Calu3 (cell line): ENCODE measurements around the gene SCART1. TPM values are rescaled to one million over a fixed set of nuclear protein-coding genes. Genes with fewer than 3 reads are reported as not detected.

ENCODE experiments used
- Bru-seq: library from RNA; stranded (reverse); fragments of 400-500 nt; gene quantifications from one replicate; lab custom pipeline; 2021; lab: Mats Ljungman, UMichigan
- BruChase-seq, 2 experiments: library from RNA; stranded (reverse); fragments of 400-500 nt; gene quantifications; one replicate each; lab custom pipeline; 2021; lab: Mats Ljungman, UMichigan
- BruUV-seq: library from RNA; stranded (reverse); fragments of 400-500 nt; replicated peaks from 2 replicates; lab custom pipeline; 2021; lab: Mats Ljungman, UMichigan
- CTCF ChIA-PET: fragments of 300-600 bp; sonication (Branson Sonifier 250); formaldehyde crosslinking; loops from one replicate; lab custom pipeline; 2022; ENCODE audit warnings: antibody characterized with exemption; lab: Charles Lee
- DNase-seq: peaks from one replicate; pipeline ENCODE4 v3.0.0; 2022
- H3K27ac Mint-ChIP-seq: one replicate; pipeline ENCODE4 v1.8.0; 2022; ENCODE audit warnings: mixed read lengths; ENCODE audit not compliant: unreplicated experiment
- H3K27me3 Mint-ChIP-seq: one replicate; pipeline ENCODE4 v1.8.0; 2022; ENCODE audit warnings: mixed read lengths; ENCODE audit not compliant: unreplicated experiment
- H3K36me3 Mint-ChIP-seq: one replicate; pipeline ENCODE4 v1.8.0; 2022; ENCODE audit warnings: mild to moderate bottlenecking, moderate library complexity, mixed read lengths; ENCODE audit not compliant: insufficient read depth, unreplicated experiment
- H3K4me1 Mint-ChIP-seq: one replicate; pipeline ENCODE4 v1.8.0; 2022; ENCODE audit warnings: mild to moderate bottlenecking, low read depth, mixed read lengths; ENCODE audit not compliant: unreplicated experiment
- H3K4me3 Mint-ChIP-seq: one replicate; pipeline ENCODE4 v1.8.0; 2022; ENCODE audit warnings: mild to moderate bottlenecking, low read depth, moderate library complexity, mixed read lengths; ENCODE audit not compliant: unreplicated experiment
- H3K9me3 Mint-ChIP-seq: one replicate; pipeline ENCODE4 v1.8.0; 2022; ENCODE audit warnings: low read depth, mixed read lengths; ENCODE audit not compliant: unreplicated experiment
- intact Hi-C: fragments of 100-400 bp; cut with micrococcal nuclease; formaldehyde crosslinking; loops from one replicate; pipeline ENCODE4 v1.10.0; 2022; ENCODE audit not compliant: unreplicated experiment
- long read RNA-seq: library from polyadenylated mRNA; stranded (forward); transcript quantifications from one replicate; pipeline ENCODE4 v2.0.0, GENCODE V29; 2022
- total RNA-seq: library from RNA; stranded (reverse); gene quantifications from 2 replicates; pipeline ENCODE4 v1.2.3, GENCODE V29; 2022
- TF ChIP-seq, protein P1 (sequence below): fragments of 200-600 bp; IDR thresholded peaks from one replicate; pipeline ENCODE4 v1.8.0; 2022; ENCODE audit warnings: antibody characterized with exemption; ENCODE audit not compliant: unreplicated experiment

The SCART1 gene
- total RNA-seq (1.8 and 2.2 TPM in 2 replicates), Bru-seq, nascent RNA (percentile 40 among the genes with signal in this experiment), BruChase-seq, experiment 1, labeled RNA remaining after a 6-hour chase (percentile 39 among the genes with signal in this experiment), BruChase-seq, experiment 2, labeled RNA remaining after a 2-hour chase (percentile 54 among the genes with signal in this experiment)
- long read RNA-seq, partial matches to known transcripts = 0 of 17 reads
- long read RNA-seq, other reads (novel, unspliced or antisense) = 17 of 17 reads

DNA sequence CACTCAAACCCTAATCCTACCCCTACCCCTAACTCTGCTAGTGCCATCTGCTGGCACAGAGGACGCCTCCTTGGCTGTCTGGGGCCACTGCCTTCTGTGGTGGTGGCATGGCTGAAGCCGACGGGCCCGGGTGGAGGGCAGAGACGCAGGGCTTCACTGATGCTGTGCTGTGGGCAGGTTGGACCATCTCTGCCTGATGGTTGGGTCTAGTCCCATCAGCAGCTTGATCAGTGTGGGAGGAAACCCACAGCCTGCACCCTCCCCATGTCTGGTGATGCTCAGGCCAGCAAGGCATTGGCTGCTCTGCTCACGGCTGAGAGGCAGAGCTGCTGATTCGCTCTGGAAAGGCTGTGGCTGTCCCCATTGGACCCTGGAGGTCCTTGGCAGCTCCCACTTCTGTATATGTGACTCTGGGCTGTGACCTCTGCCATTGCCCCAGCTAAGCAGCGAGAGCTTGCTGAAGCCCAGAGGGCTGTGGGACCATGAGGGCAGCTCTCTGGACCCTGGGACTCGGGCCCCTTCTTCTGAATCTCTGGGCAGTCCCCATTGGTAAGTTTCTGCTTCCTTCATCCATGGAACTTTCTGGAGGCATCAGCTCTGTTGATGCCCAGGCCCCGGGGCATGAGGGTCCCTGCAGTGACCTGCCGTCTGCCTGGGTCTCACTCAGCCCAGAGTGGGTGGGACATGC, at the start of gene SCART1:
Gene SCART1 (plus strand): TSS at position 430 of the 688 bp plus-strand sequence. CDS start 53 bp downstream, at position 483.
- TF ChIP-seq, protein P1, sequence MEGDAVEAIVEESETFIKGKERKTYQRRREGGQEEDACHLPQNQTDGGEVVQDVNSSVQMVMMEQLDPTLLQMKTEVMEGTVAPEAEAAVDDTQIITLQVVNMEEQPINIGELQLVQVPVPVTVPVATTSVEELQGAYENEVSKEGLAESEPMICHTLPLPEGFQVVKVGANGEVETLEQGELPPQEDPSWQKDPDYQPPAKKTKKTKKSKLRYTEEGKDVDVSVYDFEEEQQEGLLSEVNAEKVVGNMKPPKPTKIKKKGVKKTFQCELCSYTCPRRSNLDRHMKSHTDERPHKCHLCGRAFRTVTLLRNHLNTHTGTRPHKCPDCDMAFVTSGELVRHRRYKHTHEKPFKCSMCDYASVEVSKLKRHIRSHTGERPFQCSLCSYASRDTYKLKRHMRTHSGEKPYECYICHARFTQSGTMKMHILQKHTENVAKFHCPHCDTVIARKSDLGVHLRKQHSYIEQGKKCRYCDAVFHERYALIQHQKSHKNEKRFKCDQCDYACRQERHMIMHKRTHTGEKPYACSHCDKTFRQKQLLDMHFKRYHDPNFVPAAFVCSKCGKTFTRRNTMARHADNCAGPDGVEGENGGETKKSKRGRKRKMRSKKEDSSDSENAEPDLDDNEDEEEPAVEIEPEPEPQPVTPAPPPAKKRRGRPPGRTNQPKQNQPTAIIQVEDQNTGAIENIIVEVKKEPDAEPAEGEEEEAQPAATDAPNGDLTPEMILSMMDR = no peak
- intact Hi-C loops = no loop called here
- Mint-ChIP-seq H3K4me3 (no peak within 1 kb of the TSS), H3K27ac (no peak within 1 kb of the TSS), H3K27me3 (no peaks in the 10 kb centered on the region), H3K4me1 (no peaks in the 10 kb centered on the region), H3K9me3 (peaks cover 4% of the 10 kb centered on the region), H3K36me3 (peaks cover 9% of the 10 kb centered on the region)
- no TSS peak for BruUV-seq
- DNase-seq = no peak
- CTCF ChIA-PET = no interaction called here

DNA sequence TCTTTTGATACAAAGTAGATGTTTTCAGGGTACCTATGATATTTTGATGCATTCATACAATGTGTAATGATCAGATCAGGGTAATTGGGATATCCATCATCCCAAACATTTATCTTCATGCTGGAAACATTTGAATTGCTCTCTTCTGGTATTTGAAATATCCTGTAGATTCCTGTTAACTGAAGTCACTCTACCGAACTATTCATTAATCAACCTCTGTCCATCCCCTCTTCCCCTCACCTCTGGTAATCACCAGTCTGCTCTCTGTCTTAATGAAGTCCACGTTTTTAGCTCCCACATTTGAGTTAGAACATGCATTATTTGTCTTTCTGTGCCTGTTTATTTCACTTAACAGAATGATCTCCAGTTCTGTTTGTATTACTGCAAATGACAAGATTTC, 48.5 kb upstream of the SCART1 start:
- intact Hi-C loops = no loop called here
- TF ChIP-seq, protein P1 = no peak
- no peak for DNase-seq
- BruUV-seq = no TSS peak
- CTCF ChIA-PET = no interaction called here
- Mint-ChIP-seq H3K4me1 (peaks cover 9% of the 10 kb centered on the region), H3K27me3 (no peaks in the 10 kb centered on the region), H3K36me3 (peaks cover 12% of the 10 kb centered on the region), H3K9me3 (no peaks in the 10 kb centered on the region), H3K27ac (no peak overlapping the region), H3K4me3 (no peak overlapping the region)

DNA sequence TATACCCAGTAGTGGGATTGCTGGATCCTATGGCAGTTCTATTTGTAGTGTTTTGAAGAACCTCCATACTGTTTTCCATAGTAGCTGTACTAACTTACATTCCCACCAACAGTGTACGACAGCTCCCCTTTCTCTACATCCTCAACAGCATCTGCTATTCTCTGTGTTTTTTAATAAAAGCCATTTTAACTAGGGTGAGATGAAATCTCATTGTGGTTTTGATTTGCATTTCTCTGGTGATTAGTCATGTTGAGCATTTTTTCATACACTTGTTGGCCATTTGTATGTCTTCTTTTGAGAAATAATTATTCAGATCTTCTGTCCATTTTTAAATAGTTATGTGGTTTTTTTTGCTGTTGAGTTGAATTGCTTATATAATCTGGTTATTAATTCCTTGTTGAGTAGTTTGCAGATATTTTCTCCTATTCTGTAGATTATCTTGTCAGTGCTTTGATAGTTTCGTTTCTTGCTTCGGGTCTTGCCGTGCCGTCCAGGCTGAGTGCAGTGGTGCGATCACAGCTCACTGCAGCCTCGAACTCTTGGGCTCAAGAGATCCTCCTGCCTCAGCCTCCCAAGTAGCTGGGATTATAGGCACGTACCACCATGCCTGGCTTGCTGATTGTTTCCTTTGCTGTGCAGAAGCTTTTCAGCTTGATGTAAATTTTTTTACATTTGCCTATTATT, 47.8 kb upstream of the SCART1 start:
- TF ChIP-seq, protein P1 = no peak
- no peak overlapping the region for H3K27ac Mint-ChIP-seq
- no peak overlapping the region for H3K4me3 Mint-ChIP-seq
- H3K4me1 Mint-ChIP-seq = peaks cover 9% of the 10 kb centered on the region
- CTCF ChIA-PET = no interaction called here
- no peak for DNase-seq
- BruUV-seq = no TSS peak
- H3K36me3 Mint-ChIP-seq = peaks cover 12% of the 10 kb centered on the region
- H3K9me3 Mint-ChIP-seq = no peaks in the 10 kb centered on the region
- intact Hi-C loops = no loop called here
- no peaks in the 10 kb centered on the region for H3K27me3 Mint-ChIP-seq

DNA sequence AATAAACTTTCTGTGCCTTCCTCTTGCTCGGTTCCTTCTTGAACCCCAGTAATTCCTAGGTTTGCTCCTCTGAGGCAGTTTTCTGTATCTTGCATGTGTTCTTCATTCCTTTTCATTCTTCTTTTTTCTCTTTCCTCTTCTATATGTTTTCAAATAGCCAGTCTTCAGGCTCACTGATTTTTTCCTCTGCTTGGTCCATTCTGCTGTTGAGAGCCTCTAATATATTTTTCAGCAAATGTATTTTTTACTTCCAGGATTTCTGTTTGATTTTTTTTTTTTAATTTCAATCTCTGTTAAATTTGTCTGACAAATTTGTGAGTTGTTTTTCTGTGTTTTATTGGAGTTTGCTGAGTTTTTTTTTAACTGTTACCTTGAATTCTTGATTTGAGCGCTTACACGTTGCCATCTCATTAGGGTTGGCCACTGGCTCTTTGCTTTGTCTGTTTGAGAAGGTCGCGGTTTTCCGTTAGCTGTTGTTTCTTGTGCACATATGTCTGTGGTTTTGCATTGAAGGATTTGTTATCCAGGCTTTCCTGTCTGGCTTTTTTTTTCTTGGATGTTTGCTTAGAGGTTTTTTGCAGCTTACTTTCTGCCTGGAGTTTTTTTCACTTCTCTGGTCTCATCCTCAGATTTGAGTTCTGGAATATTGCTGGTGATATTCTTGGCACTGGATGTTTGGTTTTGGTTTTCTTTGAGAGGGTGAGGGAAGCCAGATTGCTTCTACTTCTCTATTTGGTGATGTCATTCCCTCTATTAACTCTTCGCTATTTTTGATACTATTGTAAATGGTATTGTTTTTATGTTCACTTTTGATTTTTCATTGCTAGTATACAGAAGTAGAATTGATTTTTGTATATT, 42.0 kb upstream of the SCART1 start:
- H3K4me1 Mint-ChIP-seq = no peaks in the 10 kb centered on the region
- H3K27ac Mint-ChIP-seq = no peak overlapping the region
- peaks cover 8% of the 10 kb centered on the region for H3K9me3 Mint-ChIP-seq
- no peak overlapping the region for H3K4me3 Mint-ChIP-seq
- H3K27me3 Mint-ChIP-seq = no peaks in the 10 kb centered on the region
- BruUV-seq = no TSS peak
- DNase-seq = no peak
- intact Hi-C loops = no loop called here
- H3K36me3 Mint-ChIP-seq = peaks cover 16% of the 10 kb centered on the region
- CTCF ChIA-PET = no interaction called here
- TF ChIP-seq, protein P1 = no peak
